Peyer's patch (tissue), 4 donors: Measurements from ENCODE around the gene FRAT1.

Experiments
- CTCF ChIP-seq, 6 experiments: fragments of 450-650 bp in 4 of 6; fragments of 200-600 bp in 2 of 6; sonication (generic) in 1 of 6; IDR thresholded peaks; one replicate each; pipeline ENCODE4 v1.5.1; 2017 to 2019; ENCODE audit warnings: antibody characterized with exemption in 6 of 6, mild to moderate bottlenecking in 3 of 6, moderate library complexity in 1 of 6
- POLR2A ChIP-seq, 2 donors: fragments of 450-650 bp; IDR thresholded peaks; one replicate each; pipeline ENCODE4 v1.5.1; 2017; ENCODE audit warnings: antibody characterized with exemption in 2 of 2, mild to moderate bottlenecking in 2 of 2, moderate library complexity in 2 of 2

GRCh38 chr10:97358781-97359180 is 39.7 kb downstream of the FRAT1 start:
- TF ChIP-seq CTCF (IDR thresholded peaks at IDR 0.05) (no peak), POLR2A (IDR thresholded peaks at IDR 0.05) (no peak)
